Endodermal cell (in vitro differentiated cells): Measurements from ENCODE around the gene ZBTB16. TPM values are rescaled to one million over a fixed set of nuclear protein-coding genes. Genes with fewer than 3 reads are reported as not detected.

Source experiments
- DNase-seq: peaks from one replicate; pipeline ENCODE4 v3.0.0-alpha.2; 2017
- H3K27ac ChIP-seq: 2 replicates; pipeline ENCODE4 v1.5.1; 2013; ENCODE audit warnings: mild to moderate bottlenecking, low read depth, low read length, moderate library complexity
- H3K27me3 ChIP-seq: 2 replicates; pipeline ENCODE4 v1.6.1; 2013; ENCODE audit warnings: mild to moderate bottlenecking, low read length, moderate library complexity; ENCODE audit not compliant: insufficient read depth, control insufficient read depth, poor library complexity, severe bottlenecking
- H3K36me3 ChIP-seq: 2 replicates; pipeline ENCODE4 v1.7.0; 2013; ENCODE audit warnings: mild to moderate bottlenecking, low read length, moderate library complexity; ENCODE audit not compliant: control insufficient read depth, insufficient read depth
- H3K4me1 ChIP-seq: one replicate; pipeline ENCODE4 v1.7.0; 2013; ENCODE audit warnings: low read length; ENCODE audit not compliant: control insufficient read depth, insufficient read depth
- H3K4me3 ChIP-seq: 2 replicates; pipeline ENCODE4 v1.5.1; 2013; ENCODE audit warnings: mild to moderate bottlenecking, low read length, moderate library complexity
- H3K9ac ChIP-seq: 2 replicates; pipeline ENCODE4 v1.6.1; 2013; ENCODE audit warnings: mild to moderate bottlenecking, low read length, moderate library complexity; ENCODE audit not compliant: poor library complexity, severe bottlenecking; ENCODE audit errors: extremely low read depth
- H3K9me3 ChIP-seq: 2 replicates; pipeline ENCODE4 v1.6.1; 2013; ENCODE audit warnings: mild to moderate bottlenecking, low read length, moderate library complexity; ENCODE audit not compliant: control insufficient read depth
- H3K27ac Mint-ChIP-seq: 2 replicates; pipeline ENCODE4 v1.8.0; 2020; ENCODE audit warnings: mixed read lengths
- H3K27me3 Mint-ChIP-seq: 2 replicates; pipeline ENCODE4 v1.8.0; 2021; ENCODE audit warnings: mild to moderate bottlenecking, mixed read lengths; ENCODE audit not compliant: insufficient read depth
- H3K36me3 Mint-ChIP-seq: 2 replicates; pipeline ENCODE4 v1.8.0; 2020; ENCODE audit warnings: low read depth, mixed read lengths
- H3K4me1 Mint-ChIP-seq: 2 replicates; pipeline ENCODE4 v1.8.0; 2020; ENCODE audit warnings: mixed read lengths
- H3K4me3 Mint-ChIP-seq: 2 replicates; pipeline ENCODE4 v1.8.0; 2020; ENCODE audit warnings: mild to moderate bottlenecking, moderate library complexity, mixed read lengths
- H3K9me3 Mint-ChIP-seq: 2 replicates; pipeline ENCODE4 v1.8.0; 2020; ENCODE audit warnings: mild to moderate bottlenecking, mixed read lengths
- WGBS, 2 experiments: methylation state at CpG; one replicate each; pipeline versions ENCODE4 v1.1.5 to v1.1.7; 2013; ENCODE audit warnings: missing lambda C conversion rate in 2 of 2, mixed read lengths in 1 of 2; ENCODE audit not compliant: insufficient coverage in 1 of 2, insufficient read length in 1 of 2; 5-methylcytosine and 5-hydroxymethylcytosine counted together
- total RNA-seq, 2 donors: library from RNA; stranded (reverse); fragmentation: NEBNext Ultra II Directional in 1 of 2; extraction: Animal tissue kit (Norgen Biotek cat#: 25700) in 1 of 2; gene quantifications; 2 replicates in 1 of 2; 3 replicates in 1 of 2; pipeline ENCODE4 v1.2.1, GENCODE V29; 2021
- TF ChIP-seq, protein P1 (sequence below): fragments of 200-600 bp; sonication (generic); conservative IDR thresholded peaks from 2 replicates; pipeline ENCODE4 v1.5.0; 2021; ENCODE audit warnings: antibody characterized with exemption, mild to moderate bottlenecking

ZBTB16 gene
- total RNA-seq, 2 donors from 2014 or later, result 4.1 to 5.8 TPM

DNA sequence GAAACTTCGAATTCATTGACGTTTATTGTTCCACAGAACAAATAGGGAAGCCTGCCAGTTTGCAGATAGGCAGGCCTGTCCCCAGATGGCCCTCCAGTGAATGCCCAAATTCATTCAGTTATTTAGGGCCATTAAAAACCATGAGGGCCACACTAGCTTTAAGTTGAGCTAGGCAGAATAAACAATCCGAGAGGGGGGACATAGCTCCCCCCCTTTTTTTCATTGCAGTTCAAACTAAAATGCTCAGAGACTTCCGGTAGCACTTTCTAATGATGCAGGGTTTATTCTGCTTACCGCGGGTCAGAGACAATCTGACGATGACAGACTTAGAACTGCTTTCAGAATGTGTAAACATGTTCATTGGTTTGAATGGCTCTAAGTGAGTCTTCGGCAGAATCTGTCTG lies 72.0 kb downstream of the ZBTB16 start:
- H3K27me3 Mint-ChIP-seq, result peaks cover 29% of the 10 kb centered on the region
- Histone ChIP-seq H3K27me3 (no peaks in the 10 kb centered on the region), H3K9ac (no peak overlapping the region), H3K27ac (no peak overlapping the region), H3K4me3 (no peak overlapping the region), H3K9me3 (no peaks in the 10 kb centered on the region), H3K36me3 (no peaks in the 10 kb centered on the region), H3K4me1 (no peaks in the 10 kb centered on the region)
- TF ChIP-seq, protein P1, sequence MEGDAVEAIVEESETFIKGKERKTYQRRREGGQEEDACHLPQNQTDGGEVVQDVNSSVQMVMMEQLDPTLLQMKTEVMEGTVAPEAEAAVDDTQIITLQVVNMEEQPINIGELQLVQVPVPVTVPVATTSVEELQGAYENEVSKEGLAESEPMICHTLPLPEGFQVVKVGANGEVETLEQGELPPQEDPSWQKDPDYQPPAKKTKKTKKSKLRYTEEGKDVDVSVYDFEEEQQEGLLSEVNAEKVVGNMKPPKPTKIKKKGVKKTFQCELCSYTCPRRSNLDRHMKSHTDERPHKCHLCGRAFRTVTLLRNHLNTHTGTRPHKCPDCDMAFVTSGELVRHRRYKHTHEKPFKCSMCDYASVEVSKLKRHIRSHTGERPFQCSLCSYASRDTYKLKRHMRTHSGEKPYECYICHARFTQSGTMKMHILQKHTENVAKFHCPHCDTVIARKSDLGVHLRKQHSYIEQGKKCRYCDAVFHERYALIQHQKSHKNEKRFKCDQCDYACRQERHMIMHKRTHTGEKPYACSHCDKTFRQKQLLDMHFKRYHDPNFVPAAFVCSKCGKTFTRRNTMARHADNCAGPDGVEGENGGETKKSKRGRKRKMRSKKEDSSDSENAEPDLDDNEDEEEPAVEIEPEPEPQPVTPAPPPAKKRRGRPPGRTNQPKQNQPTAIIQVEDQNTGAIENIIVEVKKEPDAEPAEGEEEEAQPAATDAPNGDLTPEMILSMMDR, result no peak
- no peak overlapping the region for H3K27ac Mint-ChIP-seq
- H3K4me1 Mint-ChIP-seq, result peaks cover 7% of the 10 kb centered on the region
- 90% methylated on average over 8 of the region's 8 CpGs for WGBS, 2 experiments
- no peak overlapping the region for H3K4me3 Mint-ChIP-seq
- DNase-seq, result no peak
- no peaks in the 10 kb centered on the region for H3K9me3 Mint-ChIP-seq
- no peaks in the 10 kb centered on the region for H3K36me3 Mint-ChIP-seq

DNA sequence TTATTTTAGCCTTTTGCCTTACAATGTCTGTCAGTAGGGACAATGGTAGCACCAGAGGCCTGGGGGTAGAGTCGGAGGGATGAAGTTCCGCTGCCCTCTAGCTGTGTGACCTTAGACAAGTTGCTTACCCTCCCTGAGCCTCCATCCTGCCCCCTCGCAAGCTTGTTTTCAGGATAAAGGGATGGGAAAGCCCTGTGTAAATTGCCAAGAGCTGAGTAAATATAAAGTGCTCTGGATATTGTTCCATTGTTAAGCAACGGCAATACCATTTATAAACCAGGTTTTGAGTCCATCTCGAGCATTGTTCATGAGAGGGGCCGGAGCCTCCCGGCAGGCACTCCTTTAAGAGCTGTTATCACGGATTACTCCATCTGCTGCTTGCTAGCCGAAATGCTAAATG lies 72.9 kb downstream of the ZBTB16 start:
- no peak overlapping the region for H3K9ac ChIP-seq
- no peak overlapping the region for H3K4me3 ChIP-seq
- 89 to 98% methylated on average over 6 to 9 of the region's 9 CpGs for WGBS, 2 experiments
- Mint-ChIP-seq H3K4me1 (peaks cover 7% of the 10 kb centered on the region), H3K4me3 (no peak overlapping the region), H3K27me3 (peaks cover 24% of the 10 kb centered on the region), H3K27ac (no peak overlapping the region), H3K9me3 (no peaks in the 10 kb centered on the region), H3K36me3 (no peaks in the 10 kb centered on the region)
- H3K4me1 ChIP-seq, result no peaks in the 10 kb centered on the region
- no peaks in the 10 kb centered on the region for H3K9me3 ChIP-seq
- TF ChIP-seq, protein P1, result peak; percentile 45
- no peaks in the 10 kb centered on the region for H3K27me3 ChIP-seq
- H3K36me3 ChIP-seq, result no peaks in the 10 kb centered on the region
- peak; percentile 57 for DNase-seq
- H3K27ac ChIP-seq, result no peak overlapping the region

DNA sequence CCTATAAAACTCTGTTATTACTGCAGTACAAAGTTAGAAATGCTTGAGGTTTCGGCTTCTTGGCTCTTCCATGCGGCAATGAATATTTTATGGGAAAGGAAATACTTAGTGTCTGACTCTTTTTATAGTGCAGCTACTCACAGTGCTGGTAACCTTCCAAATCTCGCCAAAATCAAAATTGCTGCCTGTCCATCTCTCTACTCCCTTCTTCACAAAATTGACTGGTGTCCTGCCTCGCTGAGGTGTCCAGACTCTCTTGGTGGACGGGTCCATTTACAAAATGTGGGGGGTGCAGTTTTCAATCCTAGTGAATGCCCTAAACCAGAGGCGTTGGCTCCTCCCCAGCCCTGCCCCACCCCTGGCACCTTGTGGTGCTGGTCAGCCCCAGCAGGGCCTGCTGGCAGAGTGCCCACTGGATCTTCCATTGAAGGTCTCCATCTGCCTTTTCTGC lies 73.5 kb downstream of the ZBTB16 start:
- TF ChIP-seq, protein P1, result no peak
- H3K36me3 ChIP-seq, result no peaks in the 10 kb centered on the region
- Mint-ChIP-seq H3K4me3 (no peak overlapping the region), H3K9me3 (no peaks in the 10 kb centered on the region), H3K36me3 (no peaks in the 10 kb centered on the region), H3K27ac (no peak overlapping the region), H3K27me3 (peaks cover 21% of the 10 kb centered on the region), H3K4me1 (peaks cover 7% of the 10 kb centered on the region)
- no peaks in the 10 kb centered on the region for H3K4me1 ChIP-seq
- H3K4me3 ChIP-seq, result no peak overlapping the region
- 88 to 91% methylated on average over 4 to 6 of the region's 6 CpGs for WGBS, 2 experiments
- no peak overlapping the region for H3K9ac ChIP-seq
- no peaks in the 10 kb centered on the region for H3K9me3 ChIP-seq
- no peak for DNase-seq
- no peaks in the 10 kb centered on the region for H3K27me3 ChIP-seq
- H3K27ac ChIP-seq, result no peak overlapping the region
